Right atrium auricular region (tissue), 2 donors: Measurements from ENCODE around the gene CDK7. TPM values are rescaled to one million over a fixed set of nuclear protein-coding genes. Genes with fewer than 3 reads are reported as not detected.
"Not testable (repeated sequence)": the region's sequence is repeated elsewhere in the genome, so short reads cannot be mapped to it uniquely, and the experiment has no call there.

Experiments used
- DNase-seq: peaks from one replicate; pipeline ENCODE4 v3.0.0-alpha.2; 2019; ENCODE audit warnings: low spot score
- H3K27ac ChIP-seq, 2 donors: fragments of 200-600 bp; sonication (generic); 1 replicate in 1 of 2; 2 replicates in 1 of 2; pipeline ENCODE4 v1.5.1; 2016 to 2019
- H3K27me3 ChIP-seq, 2 donors: fragments of 200-600 bp; sonication (generic); one replicate each; pipeline versions ENCODE4 v1.5.1 to v1.6.0; 2017 to 2019
- H3K36me3 ChIP-seq: fragments of 200-600 bp; sonication (generic); one replicate; pipeline ENCODE4 v1.5.1; 2016
- H3K4me1 ChIP-seq, 2 donors: fragments of 200-600 bp; sonication (generic); one replicate each; pipeline versions ENCODE4 v1.5.1 to v1.6.0; 2017 to 2019
- H3K4me3 ChIP-seq, 2 donors: fragments of 200-600 bp; sonication (generic); 1 replicate in 1 of 2; 2 replicates in 1 of 2; pipeline ENCODE4 v1.5.1; 2017 to 2019; ENCODE audit warnings: mild to moderate bottlenecking in 1 of 2, moderate library complexity in 1 of 2
- H3K9me3 ChIP-seq, 2 donors: fragments of 200-600 bp; sonication (generic); one replicate each; pipeline ENCODE4 v1.5.1; 2019
- CTCF ChIP-seq, 2 donors: fragments of 200-600 bp; sonication (generic); IDR thresholded peaks; one replicate each; pipeline ENCODE4 v1.5.1; 2019; ENCODE audit warnings: antibody characterized with exemption in 2 of 2
- total RNA-seq, 2 donors: library from RNA; depleted of rRNA; stranded (reverse); fragments of >200 nt; gene quantifications; one replicate each; pipeline ENCODE4 v1.1.0, GENCODE V29; 2016

Gene CDK7
- total RNA-seq, 2 donors from 2014 or later: 9.2 to 11.3 TPM

DNA sequence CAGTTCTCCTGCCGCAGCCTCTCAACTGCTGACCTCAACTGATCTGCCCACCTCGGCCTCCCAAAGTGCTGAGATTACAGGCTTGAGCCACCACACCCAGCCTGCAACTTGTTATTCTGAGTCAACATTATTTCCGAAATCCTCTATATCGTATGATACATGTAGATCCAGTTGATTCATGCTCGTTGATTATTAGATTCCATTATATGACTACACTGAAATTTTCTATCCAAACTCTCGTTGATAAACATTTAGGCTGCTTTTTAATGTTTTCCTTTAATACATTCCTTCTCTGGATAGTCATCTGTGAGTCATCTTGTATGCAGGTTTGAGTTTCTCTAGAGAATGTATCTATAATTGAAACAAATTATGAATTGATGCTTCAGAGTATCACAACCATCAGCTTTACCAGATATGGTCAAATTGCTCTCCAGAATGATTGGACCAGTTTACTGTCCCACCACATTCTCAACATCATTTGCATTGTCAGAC lies 4.1 kb downstream of the CDK7 start:
- H3K4me3 ChIP-seq: no peak overlapping the region
- no peaks in the 10 kb centered on the region for H3K36me3 ChIP-seq
- H3K27me3 ChIP-seq: no peaks in the 10 kb centered on the region
- peaks cover 0 to 15% of the 10 kb centered on the region in 2 donors for H3K4me1 ChIP-seq
- no peak for TF ChIP-seq CTCF (IDR thresholded peaks at IDR 0.05)
- no peaks in the 10 kb centered on the region for H3K9me3 ChIP-seq
- DNase-seq: no peak
- H3K27ac ChIP-seq: no peak overlapping the region

DNA sequence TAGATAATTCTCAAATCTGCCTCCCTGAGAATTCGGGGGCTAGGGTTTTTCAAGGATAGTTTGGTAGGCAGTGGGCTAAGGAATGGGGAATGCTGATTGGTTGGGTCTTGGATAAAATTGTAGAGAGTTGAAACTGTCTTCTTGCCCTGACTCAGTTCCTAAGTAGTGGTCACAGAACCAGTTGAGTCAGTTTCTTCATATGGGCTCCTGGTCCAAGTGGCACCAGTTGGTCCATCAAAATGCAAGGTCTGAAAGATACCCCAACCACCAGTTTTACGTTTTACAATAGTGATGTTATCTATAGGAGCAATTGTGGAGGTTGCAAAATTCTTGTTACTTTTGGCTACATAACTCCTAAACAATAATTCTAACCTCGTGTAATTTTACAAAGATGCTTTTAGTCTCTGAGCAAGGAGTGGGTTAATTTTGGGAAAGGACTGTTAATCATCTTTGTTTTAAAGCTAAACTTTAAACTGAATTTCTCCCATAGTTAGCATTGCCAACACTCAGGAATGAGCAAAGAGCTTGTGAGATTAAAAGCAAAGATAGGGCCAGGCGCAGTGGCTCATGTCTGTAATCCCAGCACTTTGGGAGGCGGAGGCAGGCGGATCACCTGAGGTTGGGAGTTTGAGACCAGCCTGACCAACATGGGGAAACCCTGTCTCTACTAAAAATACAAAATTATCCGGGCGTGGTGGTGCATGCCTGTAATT lies 7.7 kb downstream of the CDK7 start:
- Histone ChIP-seq H3K9me3 (no peaks in the 10 kb centered on the region), H3K4me1 (no peaks in the 10 kb centered on the region), H3K27me3 (no peaks in the 10 kb centered on the region), H3K36me3 (no peaks in the 10 kb centered on the region), H3K4me3 (no peak overlapping the region), H3K27ac (no peak overlapping the region)
- DNase-seq: no peak
- TF ChIP-seq CTCF (IDR thresholded peaks at IDR 0.05): no peak

DNA sequence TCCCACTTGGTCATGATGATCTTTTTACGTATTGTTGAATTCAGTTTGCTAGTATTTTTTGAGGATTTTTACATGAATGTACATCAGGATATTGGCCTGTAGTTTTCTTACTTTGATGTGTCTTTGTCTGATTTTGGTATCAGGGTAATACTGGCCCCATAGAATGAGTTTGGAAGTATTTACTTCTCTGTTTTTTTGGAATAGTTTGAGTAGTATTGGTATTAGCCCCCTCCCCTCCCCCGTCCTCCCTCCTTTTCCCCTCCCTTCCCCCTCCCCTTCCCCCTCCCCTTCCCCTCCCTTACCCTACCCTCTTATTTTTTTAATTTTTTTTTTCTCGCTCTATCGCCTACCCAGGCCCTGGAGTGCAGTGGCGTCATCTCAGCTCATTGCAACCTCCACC lies 10.3 kb downstream of the CDK7 start:
- Histone ChIP-seq H3K27me3 (no peaks in the 10 kb centered on the region), H3K27ac (no peak overlapping the region), H3K36me3 (no peaks in the 10 kb centered on the region), H3K4me1 (no peaks in the 10 kb centered on the region), H3K4me3 (no peak overlapping the region), H3K9me3 (no peaks in the 10 kb centered on the region)
- no peak for DNase-seq
- no peak for TF ChIP-seq CTCF (IDR thresholded peaks at IDR 0.05)

DNA sequence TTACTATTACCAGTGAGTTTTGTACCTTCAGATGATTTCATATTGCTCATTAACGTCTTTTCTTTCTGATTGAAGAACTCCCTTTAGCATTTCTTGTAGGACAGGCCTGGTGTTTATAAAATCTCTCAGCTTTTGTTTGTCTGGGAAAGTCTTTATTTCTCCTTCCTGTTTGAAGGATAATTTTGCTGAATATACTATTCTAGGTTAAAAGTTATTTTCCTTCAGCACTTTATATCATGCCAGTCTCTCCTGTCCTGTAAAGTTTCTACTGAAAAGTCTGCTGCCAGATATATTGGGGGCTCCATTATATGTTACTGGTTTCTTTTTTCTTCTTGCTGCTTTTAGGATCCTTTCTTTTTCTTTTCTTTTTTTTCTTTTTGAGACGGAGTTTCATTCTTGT lies 13.3 kb downstream of the CDK7 start:
- Histone ChIP-seq H3K27ac (no peak overlapping the region), H3K36me3 (no peaks in the 10 kb centered on the region), H3K27me3 (no peaks in the 10 kb centered on the region), H3K4me3 (no peak overlapping the region), H3K9me3 (no peaks in the 10 kb centered on the region), H3K4me1 (no peaks in the 10 kb centered on the region)
- TF ChIP-seq CTCF (IDR thresholded peaks at IDR 0.05): no peak
- no peak for DNase-seq

DNA sequence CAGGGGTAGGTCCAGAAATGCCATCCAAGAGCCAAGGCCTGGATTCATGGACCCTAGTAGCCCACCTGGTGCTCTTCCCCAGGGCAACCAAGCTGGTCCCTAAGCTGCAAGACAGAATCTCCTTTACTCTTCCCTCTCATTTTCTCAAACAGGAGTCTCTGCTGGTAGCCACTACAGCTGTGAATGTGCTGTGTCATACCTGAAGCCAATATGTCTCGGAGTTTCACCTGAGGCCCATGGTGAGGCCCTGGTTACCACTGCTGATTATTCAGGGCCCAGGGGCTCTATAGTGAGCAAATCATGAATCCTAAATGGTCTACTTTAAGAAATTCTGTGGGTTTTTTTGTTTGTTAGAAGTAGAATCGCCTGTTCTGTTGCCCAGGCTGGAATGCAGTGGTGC lies 15.9 kb downstream of the CDK7 start:
- TF ChIP-seq CTCF (IDR thresholded peaks at IDR 0.05): no peak

DNA sequence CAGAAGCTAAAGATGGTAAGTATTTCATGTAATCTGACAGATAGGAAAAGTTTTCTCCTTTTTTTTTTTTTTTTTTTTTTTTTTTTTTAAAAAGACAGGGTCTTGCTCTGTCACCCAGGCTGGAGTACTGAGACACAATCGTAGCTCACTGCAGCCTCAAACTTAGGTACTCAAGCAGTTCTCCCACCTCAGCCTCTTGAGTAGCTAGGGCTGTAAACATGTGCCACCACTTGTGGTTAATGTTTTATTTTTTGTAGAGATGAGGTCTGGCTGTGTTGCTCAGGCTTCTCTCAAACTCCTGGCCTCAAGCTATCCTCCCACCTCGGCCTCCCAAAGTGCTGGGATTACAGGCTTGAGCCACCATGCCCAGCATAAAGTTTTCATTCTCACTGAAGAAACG lies 17.8 kb downstream of the CDK7 start:
- no peak overlapping the region for H3K27ac ChIP-seq

More for the DNA sequence above, 15.9 kb downstream of the CDK7 start:
- Histone ChIP-seq H3K27me3 (no peaks in the 10 kb centered on the region), H3K4me1 (no peaks in the 10 kb centered on the region), H3K9me3 (no peaks in the 10 kb centered on the region), H3K4me3 (no peak overlapping the region), H3K27ac (no peak overlapping the region), H3K36me3 (peaks cover 2% of the 10 kb centered on the region)
- DNase-seq: no peak

GRCh38 chr5:69255940-69256339 lies 21.3 kb downstream of the CDK7 start:
- DNase-seq, H3K27ac ChIP-seq, H3K27me3 ChIP-seq, H3K9me3 ChIP-seq, H3K4me1 ChIP-seq, H3K4me3 ChIP-seq: not testable (repeated sequence)
- H3K36me3 ChIP-seq: peaks cover 31% of the 10 kb centered on the region

More for the DNA sequence above, 17.8 kb downstream of the CDK7 start:
- no peak for TF ChIP-seq CTCF (IDR thresholded peaks at IDR 0.05)
- DNase-seq: no peak
- H3K9me3 ChIP-seq: no peaks in the 10 kb centered on the region
- no peaks in the 10 kb centered on the region for H3K4me1 ChIP-seq
- H3K4me3 ChIP-seq: no peak overlapping the region
- H3K27me3 ChIP-seq: no peaks in the 10 kb centered on the region
- peaks cover 16% of the 10 kb centered on the region for H3K36me3 ChIP-seq
